Measurements from ENCODE around the gene TRIAP1. TPM values are rescaled to one million over a fixed set of nuclear protein-coding genes. Genes with fewer than 3 reads are reported as not detected.

The TRIAP1 gene
- total RNA-seq, 4 donors from 2014 or later: 7.1 to 39.3 (median 23.3) TPM

DNA sequence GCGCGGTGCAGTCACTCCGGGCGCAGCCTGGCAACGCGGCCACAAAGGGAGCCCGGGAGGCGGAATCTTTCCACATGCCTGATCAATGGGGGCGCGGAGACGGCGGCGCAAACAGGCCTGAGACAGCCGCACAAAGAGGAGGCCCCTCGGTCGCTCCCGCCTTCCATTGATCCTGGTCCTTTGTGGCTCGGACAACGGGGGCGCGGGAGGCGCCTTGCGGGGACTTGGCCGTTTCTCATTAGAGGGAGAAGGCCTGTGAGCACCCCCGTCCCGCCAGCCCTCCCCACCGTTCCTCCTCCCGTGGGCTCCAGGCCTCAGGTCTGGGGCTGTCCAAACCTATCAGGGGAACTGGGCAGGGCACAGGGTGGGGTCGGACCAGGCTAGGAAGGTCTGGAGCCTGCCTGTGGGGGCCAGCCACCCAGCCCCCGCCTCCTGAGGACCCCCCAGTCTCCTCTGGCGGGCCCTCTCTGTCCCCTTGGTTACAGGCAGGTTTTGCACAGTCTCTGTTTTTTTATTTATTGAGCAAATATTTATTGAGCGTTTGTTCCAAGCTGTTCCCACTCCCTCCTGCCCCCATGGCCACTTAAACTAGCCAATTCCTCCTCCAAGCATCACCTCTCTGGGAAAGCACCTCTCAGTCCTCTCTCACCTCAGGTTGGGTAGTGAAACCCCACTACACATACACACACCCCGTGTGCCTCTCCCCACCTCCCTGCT lies 48.2 kb downstream of the TRIAP1 start:
- Histone ChIP-seq H3K36me3 (no peaks in the 10 kb centered on the region), H3K4me1 (peaks cover 0 to 11% (median 5%) of the 10 kb centered on the region in 3 donors), H3K27me3 (peaks cover 0 to 42% (median 0%) of the 10 kb centered on the region in 4 donors), H3K4me3 (no peak overlapping the region), H3K27ac (no peak overlapping the region), H3K9me3 (no peaks in the 10 kb centered on the region)
- intact Hi-C loops (cut with DNase I): no loop called here
- DNase-seq: no peak
- WGBS, 2 donors: 36 to 57% methylated on average over 8 to 18 of the region's 33 CpGs
- TF ChIP-seq POLR2A (IDR thresholded peaks at IDR 0.05): no peak
- TF ChIP-seq, protein P1, sequence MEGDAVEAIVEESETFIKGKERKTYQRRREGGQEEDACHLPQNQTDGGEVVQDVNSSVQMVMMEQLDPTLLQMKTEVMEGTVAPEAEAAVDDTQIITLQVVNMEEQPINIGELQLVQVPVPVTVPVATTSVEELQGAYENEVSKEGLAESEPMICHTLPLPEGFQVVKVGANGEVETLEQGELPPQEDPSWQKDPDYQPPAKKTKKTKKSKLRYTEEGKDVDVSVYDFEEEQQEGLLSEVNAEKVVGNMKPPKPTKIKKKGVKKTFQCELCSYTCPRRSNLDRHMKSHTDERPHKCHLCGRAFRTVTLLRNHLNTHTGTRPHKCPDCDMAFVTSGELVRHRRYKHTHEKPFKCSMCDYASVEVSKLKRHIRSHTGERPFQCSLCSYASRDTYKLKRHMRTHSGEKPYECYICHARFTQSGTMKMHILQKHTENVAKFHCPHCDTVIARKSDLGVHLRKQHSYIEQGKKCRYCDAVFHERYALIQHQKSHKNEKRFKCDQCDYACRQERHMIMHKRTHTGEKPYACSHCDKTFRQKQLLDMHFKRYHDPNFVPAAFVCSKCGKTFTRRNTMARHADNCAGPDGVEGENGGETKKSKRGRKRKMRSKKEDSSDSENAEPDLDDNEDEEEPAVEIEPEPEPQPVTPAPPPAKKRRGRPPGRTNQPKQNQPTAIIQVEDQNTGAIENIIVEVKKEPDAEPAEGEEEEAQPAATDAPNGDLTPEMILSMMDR (IDR thresholded peaks at IDR 0.05): no peak

DNA sequence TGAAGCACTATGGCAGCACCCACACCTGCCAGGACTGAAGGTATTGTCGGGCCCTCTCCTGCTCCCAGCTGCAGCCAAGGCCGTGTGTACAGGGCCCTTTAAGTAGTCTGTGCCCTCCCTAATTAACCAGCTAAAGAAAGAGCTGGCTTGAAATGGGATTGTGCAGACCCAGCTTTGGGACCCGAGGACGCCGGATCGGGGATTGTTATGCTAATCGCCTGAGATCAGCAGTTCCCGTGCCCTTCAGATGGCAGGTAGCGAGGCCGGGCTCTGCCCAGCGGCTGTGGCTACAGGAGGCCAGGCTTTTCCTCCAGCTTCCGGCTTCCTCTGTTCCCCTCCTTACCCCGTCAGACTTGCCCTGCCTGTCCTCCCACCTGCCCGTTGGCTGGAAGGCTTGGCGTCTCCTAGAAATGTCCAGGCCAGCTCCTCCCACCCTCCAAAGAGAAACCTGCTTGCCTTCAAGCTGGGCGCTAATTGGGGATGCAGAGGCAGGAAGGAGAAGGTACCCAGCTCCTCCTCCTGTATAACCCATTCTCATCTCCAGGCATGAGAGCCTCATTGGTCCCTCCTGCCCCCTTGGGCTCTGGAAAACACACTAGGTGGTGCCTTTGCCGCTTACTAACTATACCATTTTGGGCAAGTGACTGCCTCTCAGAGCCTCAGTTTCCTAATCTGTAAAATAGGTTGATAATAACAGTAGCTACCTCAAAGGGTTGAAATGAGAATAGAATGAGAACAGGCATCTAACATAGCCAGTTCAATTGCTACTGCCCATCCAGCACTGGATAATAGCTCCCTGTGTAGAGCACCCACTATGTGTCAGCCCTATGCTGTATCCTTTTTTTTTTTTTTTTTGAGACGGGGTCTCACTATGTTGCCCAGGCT lies 51.5 kb downstream of the TRIAP1 start:
- H3K4me1 ChIP-seq: peaks cover 0 to 11% (median 5%) of the 10 kb centered on the region in 3 donors
- intact Hi-C loops (cut with DNase I): no loop called here
- H3K36me3 ChIP-seq: no peaks in the 10 kb centered on the region
- no peak for TF ChIP-seq POLR2A (IDR thresholded peaks at IDR 0.05)
- TF ChIP-seq, protein P1 (IDR thresholded peaks at IDR 0.05): no peak
- no peaks in the 10 kb centered on the region for H3K9me3 ChIP-seq
- H3K4me3 ChIP-seq: peak overlapping the region in 3 of 4 donors; percentile 8 to 34 (median 15)
- H3K27me3 ChIP-seq: peaks cover 0 to 41% (median 0%) of the 10 kb centered on the region in 4 donors
- peak overlapping the region; percentile 5 to 40 (median 34) for H3K27ac ChIP-seq
- DNase-seq: no peak
- 25 to 30% methylated on average over 6 to 10 of the region's 18 CpGs for WGBS, 2 donors

Other genes starting within 250 kb of the TRIAP1 start
- 1,000 to 10,000 TPM; 3,136 to 5,114 (median 4,044) TPM for gene RPLP0, start 245.3 kb downstream of the TRIAP1 start, total RNA-seq
- 10 to 100 TPM; 18.2 to 44.4 (median 21.4) TPM for gene PXN, start 180.7 kb downstream of the TRIAP1 start, total RNA-seq
- under 1 TPM in 3 of 4 donors, not detected in 1; under 0.01 TPM for gene RNU4-2, start 154.5 kb downstream of the TRIAP1 start, total RNA-seq
- gene RNU4-1, start 153.1 kb downstream of the TRIAP1 start, total RNA-seq: under 1 TPM in 3 of 4 donors, not detected in 1; under 0.01 TPM
- 1 to 10 TPM in 1 of 4 donors, under 1 TPM in 1, not detected in 2; 0.70 to 5.0 TPM for gene SIRT4, start 144.1 kb downstream of the TRIAP1 start, total RNA-seq
- not detected for gene PLA2G1B, start 118.6 kb downstream of the TRIAP1 start, total RNA-seq
- gene MSI1, start 77.2 kb downstream of the TRIAP1 start, total RNA-seq: under 1 TPM in 2 of 4 donors, not detected in 2; 0.09 to 0.19 TPM
- 100 to 1,000 TPM; 515 to 809 (median 685) TPM for gene COX6A1, start 8.3 kb downstream of the TRIAP1 start, total RNA-seq
- 10 to 100 TPM in 3 of 4 donors, 1 to 10 TPM in 1; 8.1 to 19.8 (median 14.2) TPM for gene GATC, start 60 bp upstream of the TRIAP1 start, total RNA-seq
- 100 to 1,000 TPM in 1 of 4 donors, 10 to 100 TPM in 3; 85.6 to 128 (median 93.2) TPM for gene SRSF9, start 23.4 kb upstream of the TRIAP1 start, total RNA-seq
- 100 to 1,000 TPM; 368 to 605 (median 490) TPM for gene DYNLL1, start 49.7 kb upstream of the TRIAP1 start, total RNA-seq
- gene COQ5, start 82.8 kb upstream of the TRIAP1 start, total RNA-seq: 10 to 100 TPM; 12.2 to 27.7 (median 20.3) TPM
- gene RNF10, start 88.0 kb upstream of the TRIAP1 start, total RNA-seq: 100 to 1,000 TPM in 3 of 4 donors, 10 to 100 TPM in 1; 93.9 to 163 (median 120) TPM
- 10 to 100 TPM; 15.6 to 28.1 (median 22.6) TPM for gene POP5, start 135.0 kb upstream of the TRIAP1 start, total RNA-seq
- 1 to 10 TPM in 2 of 4 donors, under 1 TPM in 2; 0.19 to 2.4 (median 1.3) TPM for gene CABP1, start 194.2 kb upstream of the TRIAP1 start, total RNA-seq
- 10 to 100 TPM; 20.7 to 48.9 (median 34.3) TPM for gene MLEC, start 240.8 kb upstream of the TRIAP1 start, total RNA-seq

Data from esophagus squamous epithelium (tissue), 5 donors.